COLO668 (cell line): ENCODE results near the gene RPL36A.

Source experiments
- DNase-seq: peaks from one replicate; lab custom pipeline; 2025; ENCODE audit not compliant: unreplicated experiment; lab: John Stamatoyannopoulos, UW

RPL36A gene

DNA sequence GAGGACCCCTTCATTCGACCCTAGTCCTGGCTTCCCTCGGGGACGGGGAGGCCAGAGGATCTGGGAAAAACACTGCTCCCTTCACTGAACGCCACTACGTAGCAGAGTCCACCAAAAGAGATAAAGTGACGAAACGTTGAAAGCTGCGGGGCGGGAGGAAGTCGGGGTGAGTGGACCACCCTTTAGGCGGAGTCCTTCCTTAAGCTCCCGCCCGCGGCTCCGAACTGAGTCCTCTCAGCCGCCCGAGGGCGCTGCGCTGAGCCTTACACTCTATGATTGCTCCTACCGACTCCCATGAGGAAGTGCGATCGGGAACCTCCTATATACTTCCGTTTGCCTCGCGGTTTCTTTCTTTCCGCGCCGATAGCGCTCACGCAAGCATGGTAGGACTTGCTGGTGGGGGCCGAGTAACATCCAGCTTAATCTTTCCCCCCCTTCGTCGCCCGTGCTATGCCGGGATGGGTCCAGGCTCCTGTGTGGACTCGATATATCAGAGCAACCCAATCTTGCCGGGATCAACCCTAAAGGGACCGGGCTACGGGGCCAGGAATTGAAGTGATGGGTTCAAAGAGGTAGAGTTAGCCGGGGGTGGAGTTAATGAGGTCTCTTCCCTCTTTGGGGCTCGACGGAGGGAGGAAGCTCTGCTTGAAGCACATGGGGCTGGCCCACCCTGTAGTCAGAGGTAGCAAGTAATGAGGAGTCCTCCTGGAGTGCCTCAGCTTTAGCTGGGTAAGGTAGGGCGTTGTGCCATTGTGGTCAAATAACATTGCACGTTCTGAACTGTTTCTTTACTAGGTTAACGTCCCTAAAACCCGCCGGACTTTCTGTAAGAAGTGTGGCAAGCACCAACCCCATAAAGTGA lies at the start of gene RPL36A:
TSS of gene RPL36A (plus strand) at position 348 of the 862 bp plus-strand sequence. CDS start at position 381, 33 bp downstream.
- DNase-seq = peak; percentile 89

DNA sequence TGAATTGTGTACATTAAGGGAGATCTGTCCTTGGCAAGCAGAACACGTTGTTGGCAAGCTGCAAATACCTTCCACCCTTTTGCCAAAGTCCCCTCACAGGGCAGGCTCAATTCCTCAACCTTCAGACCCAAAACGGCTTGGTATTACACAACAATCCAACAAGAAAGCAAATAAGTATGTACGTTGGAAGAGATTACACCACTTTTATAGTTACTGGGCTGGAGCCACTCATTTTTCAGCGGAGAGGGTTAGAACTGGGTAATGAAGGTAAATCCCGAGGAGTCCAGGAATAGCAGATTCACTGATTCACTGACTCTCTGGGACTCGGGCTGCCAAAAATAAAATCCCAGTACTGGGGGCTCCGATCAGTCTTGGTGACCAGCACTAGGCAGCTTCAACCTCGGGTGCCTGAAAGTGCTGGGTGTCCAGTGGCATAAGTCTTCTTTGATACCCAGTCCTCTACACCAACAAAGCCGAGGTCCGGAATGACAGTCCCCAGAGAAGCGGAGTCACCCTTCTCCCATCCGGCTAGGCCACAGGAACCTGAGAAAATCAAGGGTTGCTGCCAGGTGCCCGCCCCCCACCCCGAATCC lies 42.9 kb upstream of the RPL36A start:
- no peak for DNase-seq

DNA sequence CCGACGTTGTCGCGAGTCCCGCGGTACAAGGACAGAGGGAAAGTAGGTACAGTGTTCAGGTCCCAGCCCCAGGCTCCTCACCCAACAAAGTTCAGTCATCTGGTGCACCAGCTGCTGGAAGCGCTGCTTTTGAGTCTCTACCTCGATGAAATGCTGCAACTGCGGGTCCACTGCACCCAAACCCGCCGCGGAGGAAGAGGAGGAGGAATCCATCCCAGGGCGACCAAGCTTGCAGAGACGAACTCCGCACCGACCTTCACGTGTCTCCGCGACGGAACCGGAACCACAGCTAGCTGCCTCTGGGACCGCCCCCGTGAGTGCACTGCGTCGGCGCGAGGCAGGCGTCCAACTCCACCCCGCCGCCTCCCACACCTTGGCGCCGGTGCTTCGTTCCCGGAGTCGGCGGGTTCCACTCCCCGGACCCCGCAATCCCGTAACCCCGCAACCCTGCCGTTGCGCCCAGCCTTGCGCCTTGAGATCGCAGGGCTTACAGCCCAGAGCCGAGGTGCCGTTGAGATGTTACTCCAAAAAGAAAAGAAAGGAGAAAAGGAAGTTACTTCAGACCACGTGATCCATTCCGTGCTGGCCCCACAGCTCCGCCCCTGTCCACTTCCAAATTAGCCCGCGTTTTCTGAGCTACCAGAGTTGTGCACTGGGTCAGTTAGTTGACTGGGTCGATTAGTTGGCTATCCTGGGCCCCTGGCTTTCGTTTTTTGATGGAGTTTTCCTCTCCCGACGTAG lies 42.2 kb upstream of the RPL36A start, which contains the start of gene TIMM8A:
TSS of gene TIMM8A (minus strand) at position 291 of the 741 bp plus-strand sequence. CDS start at position 213, 78 bp downstream.
- peak; percentile 83 for DNase-seq

DNA sequence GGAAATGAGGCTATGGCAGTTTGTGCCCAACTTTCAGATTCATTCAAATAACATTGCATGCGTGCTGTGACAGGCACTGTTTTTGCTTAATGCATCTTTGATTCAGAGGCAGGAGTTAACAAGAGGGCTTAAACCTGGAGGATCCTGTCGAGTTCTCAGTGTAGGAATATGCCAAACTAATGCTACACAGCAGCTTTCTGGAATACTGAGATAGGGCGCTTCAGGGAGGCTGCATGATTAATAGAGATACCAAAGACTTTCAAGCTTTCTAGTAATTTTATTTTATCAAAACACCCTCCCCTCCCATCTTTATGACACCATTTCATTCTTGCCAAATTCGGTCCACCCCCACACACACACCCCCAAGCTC lies 41.6 kb upstream of the RPL36A start:
- no peak for DNase-seq

DNA sequence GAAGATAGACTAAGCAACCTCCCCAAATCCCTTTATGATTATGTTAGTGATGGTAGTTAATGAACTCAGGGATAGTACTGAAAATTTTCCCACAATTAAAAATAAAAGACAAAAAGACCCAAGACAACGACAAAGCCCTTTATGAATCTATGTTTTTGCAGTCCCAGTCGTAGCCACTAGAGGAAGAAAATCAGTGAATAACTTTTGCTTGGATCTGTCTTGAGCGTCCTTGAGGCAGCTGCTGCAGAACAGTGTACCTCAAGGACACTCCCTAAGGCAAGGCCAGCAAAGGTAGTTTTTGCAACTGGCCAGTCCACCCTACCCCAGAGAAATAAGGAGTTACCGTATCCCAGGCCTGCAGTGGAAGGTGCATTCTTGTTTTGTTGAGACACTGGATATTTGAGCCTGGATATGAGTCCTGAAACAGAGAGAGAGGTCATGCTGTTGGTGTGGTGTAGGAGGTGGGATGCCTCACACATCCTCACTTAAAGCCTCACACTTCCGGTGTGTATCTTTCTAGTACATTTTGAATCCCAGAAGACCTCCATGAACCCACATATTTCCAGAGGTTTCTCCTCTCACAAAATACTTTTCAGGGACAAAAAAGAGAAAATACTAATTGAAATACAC lies 33.5 kb upstream of the RPL36A start:
- no peak for DNase-seq

DNA sequence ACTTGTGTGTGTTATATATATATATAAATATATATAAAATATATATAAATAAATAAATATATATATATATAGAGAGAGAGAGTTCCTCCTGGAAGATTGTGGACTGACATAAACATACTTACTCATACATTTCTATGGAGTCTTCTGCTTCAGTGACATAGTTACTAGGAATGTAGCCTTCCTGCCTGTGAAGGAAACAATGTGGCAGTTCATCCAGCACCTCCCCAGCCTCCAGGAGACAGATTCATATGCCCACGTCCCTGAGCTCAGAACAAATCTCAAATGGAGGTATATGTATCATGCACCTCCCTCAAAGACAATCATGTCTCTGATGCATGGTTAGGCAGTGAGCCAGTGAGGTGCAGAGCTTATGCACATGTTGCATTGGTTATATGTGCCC lies 30.8 kb upstream of the RPL36A start:
- no peak for DNase-seq

DNA sequence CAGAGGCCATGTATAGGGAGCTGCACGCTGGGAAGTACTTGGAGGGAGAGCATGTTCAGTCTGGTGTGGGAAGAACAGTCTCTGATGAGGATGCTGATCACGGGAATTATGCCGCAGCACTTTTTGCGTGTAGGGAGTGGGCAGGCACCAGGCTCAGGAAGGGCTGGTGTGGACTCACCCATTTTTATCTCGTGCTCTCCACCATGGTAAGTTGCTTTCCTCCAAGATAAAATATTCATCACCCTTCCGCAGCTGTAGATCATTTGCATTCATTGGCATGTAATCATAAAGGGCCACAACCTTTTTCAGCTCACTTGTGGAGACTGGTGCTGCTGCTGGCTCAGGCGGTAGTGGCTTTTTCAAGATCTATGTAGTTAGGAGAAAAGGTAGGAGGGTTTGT lies 30.4 kb upstream of the RPL36A start:
- no peak for DNase-seq

DNA sequence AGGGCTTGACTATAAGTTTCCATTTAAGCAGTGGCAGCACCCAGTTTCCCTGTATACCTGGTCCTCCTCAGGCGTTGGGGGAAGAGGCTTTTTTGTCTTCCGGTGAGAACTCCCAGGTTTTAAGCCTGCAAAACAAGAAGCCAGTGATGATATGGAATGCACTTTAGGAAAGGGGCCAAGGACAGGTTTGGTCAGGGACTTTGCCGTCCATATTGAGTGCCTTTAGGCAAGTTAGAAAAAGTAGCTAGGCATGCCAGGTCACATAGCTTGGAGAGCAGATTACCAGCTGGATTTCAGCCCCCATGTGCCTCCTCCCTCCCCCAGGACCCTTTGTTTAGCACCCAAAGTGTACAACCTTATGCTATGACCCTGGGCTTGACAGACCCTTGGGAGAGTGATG lies 28.7 kb upstream of the RPL36A start:
- no peak for DNase-seq

DNA sequence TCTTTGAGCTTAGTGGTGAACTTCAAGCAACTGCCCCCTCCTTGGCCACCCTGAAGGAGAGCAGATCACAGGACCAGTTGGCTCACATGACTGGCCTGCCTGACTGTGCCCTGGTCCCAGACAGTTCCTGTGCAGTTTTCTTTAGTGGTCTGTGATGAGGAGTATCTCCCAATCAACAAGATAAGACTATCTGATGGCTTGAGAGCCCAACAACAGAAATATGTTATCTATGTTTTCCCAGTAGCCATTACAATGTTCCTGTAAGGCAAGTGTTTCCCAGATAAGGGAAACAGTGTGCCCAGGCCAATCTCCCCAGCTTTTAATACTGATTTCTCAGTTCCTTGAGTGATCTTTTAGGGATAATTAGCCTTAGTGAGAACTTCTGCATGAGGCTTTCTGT lies 28.1 kb upstream of the RPL36A start:
- no peak for DNase-seq

DNA sequence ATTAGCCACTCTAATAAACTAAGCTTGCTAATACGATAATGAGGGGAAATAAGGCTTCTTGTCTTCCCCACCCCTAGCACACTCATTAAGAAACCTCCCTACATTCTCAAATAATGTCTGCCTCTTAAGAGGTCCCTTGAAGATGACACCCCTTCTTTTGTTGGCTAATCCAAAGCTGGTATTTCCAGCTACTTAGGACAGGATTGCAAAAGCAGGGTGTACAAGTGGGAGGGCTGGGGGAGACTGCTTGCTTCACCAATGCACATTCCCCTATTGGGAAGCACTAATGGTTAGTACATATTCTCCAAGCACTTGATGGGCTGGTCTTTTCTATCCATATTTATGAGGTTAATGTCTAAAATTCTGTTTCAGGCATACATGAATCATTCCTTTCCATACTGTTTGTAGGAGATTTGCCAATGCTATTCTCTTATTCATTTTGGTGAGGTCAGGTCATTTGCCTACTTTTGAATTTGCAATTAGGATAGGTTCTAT lies 25.5 kb upstream of the RPL36A start:
- DNase-seq = no peak

DNA sequence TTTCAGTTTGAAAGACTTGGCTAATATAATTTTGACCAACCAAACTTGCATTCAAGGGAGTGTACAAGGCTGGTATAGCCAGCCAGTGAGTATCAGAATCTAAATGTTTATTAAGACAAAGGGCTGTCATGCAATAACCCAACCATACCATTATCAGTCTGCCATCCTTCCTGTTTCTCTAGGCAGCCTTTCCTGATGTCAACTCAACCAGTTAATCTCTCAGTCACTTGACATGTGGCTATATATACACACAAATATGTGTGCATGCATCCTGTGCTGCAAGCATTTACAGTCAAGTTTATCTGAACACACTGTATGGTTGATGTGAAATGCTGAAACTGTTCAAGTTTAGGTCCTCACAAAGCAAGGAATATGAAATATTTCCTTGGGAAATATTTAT lies 22.0 kb upstream of the RPL36A start:
- DNase-seq = no peak

DNA sequence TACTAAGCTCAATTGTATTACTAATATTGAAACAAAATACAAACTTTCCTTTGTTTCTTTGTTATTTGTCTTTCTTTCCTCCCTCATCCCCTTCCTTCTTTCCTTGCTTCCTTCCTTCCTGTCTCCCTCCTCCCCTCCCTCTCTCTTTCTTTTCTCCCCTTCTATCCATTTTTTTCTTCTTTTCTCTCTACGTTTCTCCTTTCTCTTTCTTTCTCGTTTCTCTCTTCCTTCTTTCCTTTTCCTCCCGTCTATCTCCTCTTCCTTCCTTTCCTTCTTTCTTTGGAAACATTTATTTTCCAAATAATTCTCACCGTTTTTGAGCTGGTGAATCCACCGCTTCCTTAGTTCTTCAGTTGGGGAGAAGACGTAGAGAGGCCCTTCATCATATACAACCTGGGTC lies 21.1 kb upstream of the RPL36A start:
- no peak for DNase-seq

DNA sequence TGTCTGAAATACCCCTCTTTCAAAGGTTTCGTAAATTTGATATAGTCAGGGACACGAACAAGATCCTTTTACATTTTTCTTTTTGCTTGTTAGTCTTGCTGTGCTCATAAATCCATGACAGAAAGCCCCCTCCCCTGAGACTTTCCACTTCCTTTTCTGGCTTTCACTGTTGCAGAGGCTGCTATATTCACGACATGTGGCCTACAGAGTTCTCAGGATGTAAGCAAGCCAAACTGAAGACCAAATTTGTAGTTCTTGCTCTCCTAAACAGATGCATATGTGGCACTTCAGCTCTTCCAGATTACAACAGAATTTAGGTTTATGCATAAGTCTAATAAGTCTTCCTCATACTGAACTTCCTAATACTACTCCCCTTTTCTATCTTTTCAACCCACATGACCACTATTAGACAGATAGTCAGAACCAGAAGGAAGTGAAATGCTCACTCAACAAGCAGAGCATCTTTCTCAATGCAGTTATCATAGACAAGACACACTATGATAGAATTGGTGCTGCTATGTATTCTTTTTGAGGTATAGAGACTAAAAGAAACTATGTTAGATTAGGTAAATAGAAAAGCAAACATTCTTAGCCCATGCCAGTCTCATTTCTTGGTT lies 19.8 kb upstream of the RPL36A start:
- no peak for DNase-seq

DNA sequence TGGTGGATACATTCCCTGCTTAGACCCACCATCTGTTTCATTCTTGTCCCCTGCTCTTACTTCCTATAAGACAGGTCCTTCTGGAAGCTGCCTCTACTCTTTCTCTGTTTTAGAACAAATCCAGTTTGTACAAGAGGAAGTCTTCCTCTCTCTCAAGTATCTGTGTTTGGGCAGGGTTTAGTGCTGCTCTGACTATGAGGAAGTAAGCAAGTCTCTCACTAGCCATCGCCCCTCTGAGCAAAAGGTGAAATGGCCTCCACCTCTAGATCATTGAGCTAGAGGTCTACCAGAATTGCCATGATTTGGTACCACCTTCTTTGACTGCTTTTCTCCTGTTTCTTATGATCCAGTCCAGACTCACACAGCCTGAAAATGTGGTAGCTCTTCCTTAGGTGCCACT lies 13.3 kb upstream of the RPL36A start:
- no peak for DNase-seq

DNA sequence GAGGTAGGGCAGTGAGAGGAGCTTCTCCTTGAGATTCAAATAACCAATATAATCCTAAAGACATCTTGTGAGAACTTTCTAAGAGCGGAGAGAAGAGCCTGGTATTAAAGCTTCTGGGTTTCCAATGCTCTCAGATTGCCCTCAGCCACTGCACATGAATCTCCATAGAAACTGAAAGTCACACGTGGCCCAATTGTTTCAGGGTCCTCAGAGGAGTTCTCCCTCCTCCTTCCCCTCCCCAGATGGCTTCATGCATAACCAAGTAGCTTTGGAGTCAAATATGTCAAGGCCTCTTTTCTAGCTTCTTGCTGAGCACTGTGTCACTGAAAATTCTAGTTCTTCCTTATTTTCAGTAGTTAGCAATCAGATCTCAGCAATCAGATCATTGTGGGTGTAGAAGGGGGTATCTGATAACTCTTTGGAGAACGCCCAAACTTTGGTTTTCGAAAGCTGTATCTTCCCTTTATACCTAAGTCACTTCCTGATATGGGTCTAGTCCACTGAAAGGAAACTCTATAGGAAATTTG lies 7.1 kb upstream of the RPL36A start:
- DNase-seq = no peak

DNA sequence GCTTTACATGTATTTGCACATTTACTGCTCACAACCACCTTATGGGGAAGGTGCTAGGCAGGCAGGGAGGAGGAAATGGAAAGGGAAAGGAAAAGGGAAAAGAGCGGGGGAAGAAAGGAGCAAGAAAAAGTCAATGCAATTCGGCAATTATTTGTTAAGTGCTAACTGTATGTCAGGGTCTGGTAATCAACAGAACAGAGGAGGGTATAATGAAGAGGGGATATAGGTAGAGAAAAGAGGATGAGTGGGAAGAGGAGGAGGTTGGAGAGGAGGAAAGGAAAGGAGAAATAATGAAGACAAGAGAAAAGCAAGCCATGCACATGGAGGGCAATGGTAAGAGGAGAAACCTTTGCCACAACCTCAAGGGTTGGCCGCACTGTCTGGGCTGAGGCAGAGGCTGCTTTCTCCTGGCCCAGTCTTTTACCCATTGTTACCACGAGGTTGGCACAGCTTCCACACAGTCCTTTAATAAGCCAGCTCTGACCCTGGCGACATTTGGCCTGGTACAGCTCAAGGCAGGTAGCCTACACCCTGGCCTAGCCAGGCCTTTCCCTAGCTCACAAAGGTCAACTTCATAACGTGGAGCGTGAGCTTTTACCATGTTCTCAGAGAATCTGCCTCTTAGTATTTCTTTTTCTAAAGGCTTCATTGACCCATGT lies 5.7 kb upstream of the RPL36A start:
- DNase-seq = no peak

DNA sequence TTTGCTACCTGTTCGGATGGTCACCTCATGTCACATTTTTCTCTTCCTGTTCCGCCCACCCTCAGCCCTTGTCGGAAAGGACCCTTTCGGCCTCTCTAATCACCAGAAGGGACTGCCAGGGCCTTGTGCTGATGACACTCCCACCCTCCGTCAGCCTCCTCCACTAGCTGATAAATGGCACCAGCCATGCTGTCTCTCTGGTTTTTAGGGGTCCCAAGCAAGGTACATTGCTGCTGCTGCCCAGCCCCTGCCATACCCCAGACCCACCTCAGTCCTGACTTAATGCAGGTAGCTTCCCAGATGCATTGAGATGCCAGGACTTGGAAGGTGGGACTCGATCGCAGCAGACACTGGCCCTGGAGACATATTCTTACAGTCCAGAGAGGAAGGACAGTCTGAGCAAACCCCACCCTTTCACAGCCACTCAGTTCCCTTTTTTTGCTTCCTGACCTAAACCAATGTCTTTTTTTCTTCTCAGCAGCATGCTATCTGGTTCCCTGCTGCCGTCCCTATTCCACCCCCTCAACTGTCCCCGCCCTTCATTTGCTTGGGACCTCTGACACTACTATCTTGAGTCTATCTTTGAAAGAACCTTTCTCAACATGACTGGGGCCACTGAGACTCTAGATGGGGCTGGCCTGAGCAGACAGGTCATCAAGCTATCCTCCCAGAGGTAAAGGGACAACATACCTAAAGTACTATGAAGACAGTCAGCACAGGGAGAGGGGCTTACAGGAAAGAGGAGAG lies 4.8 kb upstream of the RPL36A start, which contains the start of gene BTK:
TSS of gene BTK (minus strand) at position 397 of the 747 bp plus-strand sequence. CDS start 10,907 bp downstream, outside the sequence.
- DNase-seq = no peak

DNA sequence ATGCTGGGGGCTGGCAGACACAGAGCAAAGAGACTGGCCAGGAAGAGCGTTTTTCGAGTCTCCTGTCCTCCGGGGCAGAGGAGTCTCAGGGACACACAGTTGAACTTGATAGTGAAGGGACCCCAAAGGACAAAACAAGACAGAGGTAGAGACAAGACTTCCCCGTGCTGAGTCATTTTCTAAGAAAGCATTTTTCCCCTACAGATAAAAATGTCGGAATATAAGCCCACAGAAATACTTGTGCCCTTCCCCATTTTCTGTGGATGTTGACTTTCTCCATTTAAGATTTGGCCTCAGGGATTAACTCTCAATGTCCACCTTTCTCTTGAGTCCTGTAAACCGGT lies 4.3 kb upstream of the RPL36A start:
- DNase-seq = no peak

DNA sequence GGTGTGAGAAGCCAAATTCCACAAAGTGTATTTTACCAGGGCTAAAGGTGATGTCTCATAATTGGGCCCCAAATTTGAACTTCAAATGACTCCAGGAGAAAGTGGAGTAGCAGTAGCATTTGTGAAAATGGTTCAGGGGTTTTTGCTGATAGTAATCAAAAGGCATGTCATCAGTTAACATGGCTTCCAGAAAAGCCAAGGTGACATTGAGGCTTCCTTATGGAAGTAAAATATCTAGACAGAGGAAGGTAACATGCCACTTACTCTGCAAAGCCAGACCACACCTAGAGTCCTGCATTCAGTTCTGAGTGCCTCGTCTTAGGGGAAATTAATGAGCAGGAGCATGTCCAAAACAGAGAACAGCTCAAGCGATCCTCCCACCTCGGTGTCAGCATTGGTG lies 2.2 kb upstream of the RPL36A start:
- no peak for DNase-seq
